ENCODE data around the gene CDHR2. TPM values are rescaled to one million over a fixed set of nuclear protein-coding genes. Genes with fewer than 3 reads are reported as not detected.

The CDHR2 gene
- total RNA-seq, 1 donor, result under 0.01 TPM

DNA sequence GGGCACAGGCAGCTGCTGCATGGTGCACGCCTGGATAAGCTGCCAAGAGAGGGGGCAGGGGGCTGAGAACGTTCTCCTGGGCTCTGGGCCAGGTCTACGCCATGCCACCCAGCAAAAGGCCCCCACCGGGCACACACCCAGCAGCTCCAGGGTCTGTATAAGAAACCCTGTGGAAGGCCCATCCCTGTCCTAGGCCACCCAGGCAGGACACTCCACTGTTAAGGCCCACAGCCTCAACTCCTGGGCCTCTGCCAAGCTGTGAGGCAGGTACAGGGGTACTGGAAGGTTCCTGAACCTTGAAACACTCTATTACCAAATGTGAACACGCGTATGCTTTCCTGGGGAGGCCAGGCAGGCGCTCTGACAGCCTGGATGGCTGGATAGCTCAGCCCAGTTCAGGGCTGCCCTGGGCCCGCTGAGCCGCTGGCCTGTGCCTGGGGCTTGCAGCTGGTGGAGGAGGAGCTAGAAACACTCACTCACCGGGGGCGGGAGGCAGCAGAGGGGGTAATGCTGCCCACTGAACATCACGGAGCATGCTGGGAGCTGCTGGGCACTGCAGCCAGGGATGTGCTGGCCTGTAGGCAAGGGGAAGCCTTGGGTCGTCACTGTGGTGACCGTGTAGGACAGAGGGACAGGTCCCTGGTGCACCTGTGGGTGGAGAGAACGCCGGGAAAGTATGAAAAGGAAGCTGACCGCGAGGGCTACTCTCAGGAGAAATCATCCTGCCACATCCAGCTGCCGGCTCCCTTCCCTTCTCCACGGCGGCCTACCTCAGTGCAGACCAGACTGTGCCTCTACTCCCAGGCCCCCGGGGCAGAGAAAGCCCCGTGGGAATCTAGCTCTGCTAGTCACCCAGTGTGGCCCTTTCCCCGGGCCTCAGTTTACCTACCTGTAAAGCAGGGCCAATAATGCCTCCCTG lies 17.9 kb upstream of the CDHR2 start:
- Histone ChIP-seq H3K79me2 (ENCODE audit: insufficient read depth, low read length) (peaks cover 42% of the 10 kb centered on the region), H2AFZ (ENCODE audit: low read length) (no peak overlapping the region), H3K27ac (ENCODE audit: low read depth, low read length) (no peak overlapping the region), H3K27me3 (ENCODE audit: insufficient read depth, low read length) (no peaks in the 10 kb centered on the region), H4K20me1 (ENCODE audit: insufficient read depth, low read length) (peaks cover 41% of the 10 kb centered on the region), H3K4me1 (ENCODE audit: insufficient read depth, low read length) (peaks cover 15% of the 10 kb centered on the region), H3K4me2 (ENCODE audit: insufficient read depth, low read length) (no peak overlapping the region), H3K36me3 (ENCODE audit: insufficient read depth, low read length) (peaks cover 28% of the 10 kb centered on the region), H3K4me3 (ENCODE audit: insufficient read depth, low read length) (no peak overlapping the region), H3K9me3 (ENCODE audit: low read depth, low read length) (no peaks in the 10 kb centered on the region)
- TF ChIP-seq, protein P1, sequence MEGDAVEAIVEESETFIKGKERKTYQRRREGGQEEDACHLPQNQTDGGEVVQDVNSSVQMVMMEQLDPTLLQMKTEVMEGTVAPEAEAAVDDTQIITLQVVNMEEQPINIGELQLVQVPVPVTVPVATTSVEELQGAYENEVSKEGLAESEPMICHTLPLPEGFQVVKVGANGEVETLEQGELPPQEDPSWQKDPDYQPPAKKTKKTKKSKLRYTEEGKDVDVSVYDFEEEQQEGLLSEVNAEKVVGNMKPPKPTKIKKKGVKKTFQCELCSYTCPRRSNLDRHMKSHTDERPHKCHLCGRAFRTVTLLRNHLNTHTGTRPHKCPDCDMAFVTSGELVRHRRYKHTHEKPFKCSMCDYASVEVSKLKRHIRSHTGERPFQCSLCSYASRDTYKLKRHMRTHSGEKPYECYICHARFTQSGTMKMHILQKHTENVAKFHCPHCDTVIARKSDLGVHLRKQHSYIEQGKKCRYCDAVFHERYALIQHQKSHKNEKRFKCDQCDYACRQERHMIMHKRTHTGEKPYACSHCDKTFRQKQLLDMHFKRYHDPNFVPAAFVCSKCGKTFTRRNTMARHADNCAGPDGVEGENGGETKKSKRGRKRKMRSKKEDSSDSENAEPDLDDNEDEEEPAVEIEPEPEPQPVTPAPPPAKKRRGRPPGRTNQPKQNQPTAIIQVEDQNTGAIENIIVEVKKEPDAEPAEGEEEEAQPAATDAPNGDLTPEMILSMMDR (IDR thresholded peaks at IDR 0.05; ENCODE audit: extremely low read depth, low read depth, low read length), result no peak
- DNase-seq (ENCODE audit: insufficient read length, low spot score, missing footprints), result peak; percentile 96

DNA sequence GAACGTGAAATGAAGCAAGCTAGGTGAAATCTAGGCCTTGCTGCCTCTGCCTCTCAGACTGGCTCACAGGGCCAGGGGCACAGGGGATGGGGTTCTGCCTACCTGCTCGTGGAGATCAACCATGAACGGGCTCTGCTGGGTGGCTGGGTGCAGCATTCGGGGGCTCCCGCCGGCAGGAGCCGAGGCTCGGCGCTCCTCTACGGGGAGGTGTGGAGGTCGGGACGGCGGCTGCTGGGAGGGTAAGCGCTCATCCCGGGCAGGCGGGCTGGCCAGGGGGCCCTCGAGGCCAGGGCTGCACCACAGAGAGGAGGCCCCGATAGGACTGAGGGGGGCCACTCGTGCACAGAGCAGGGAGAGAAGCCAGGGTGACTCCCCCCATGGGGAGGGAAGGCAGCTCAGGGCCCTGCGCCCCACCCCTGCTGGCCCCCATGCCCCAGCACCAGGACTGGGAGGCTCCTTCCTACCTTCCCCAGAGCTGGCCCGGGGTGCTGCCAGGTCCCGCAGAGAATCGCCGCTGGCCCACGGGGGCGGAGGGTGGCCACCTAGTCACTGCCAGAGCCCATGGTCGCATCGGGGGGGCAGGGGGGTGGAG lies 17.1 kb upstream of the CDHR2 start:
- Histone ChIP-seq H3K27ac (ENCODE audit: low read depth, low read length) (no peak overlapping the region), H3K4me1 (ENCODE audit: insufficient read depth, low read length) (peaks cover 15% of the 10 kb centered on the region)

DNA sequence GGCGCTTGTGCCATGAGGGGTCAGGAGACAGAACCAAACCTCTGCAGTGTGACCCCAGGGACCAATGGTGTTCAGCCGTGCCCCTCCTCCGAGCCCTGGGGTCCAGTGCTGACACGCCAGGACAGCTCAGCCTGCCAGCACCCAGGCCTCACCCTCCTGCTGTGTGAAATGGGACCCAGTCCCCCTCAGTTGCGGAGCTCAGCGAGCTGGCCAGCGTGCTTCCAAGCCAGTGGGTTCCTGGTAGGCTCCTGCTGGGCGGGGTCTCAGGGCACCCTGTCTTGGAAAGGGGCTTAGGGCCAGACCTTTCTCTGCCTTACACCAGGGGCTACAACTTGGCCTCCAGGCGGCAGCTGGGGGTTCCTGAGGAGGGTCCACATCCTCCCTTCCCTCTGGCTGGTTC lies 16.3 kb upstream of the CDHR2 start:
- H3K4me2 ChIP-seq (ENCODE audit: insufficient read depth, low read length), result no peak overlapping the region
- TF ChIP-seq, protein P1 (IDR thresholded peaks at IDR 0.05; ENCODE audit: extremely low read depth, low read depth, low read length), result no peak
- peaks cover 15% of the 10 kb centered on the region for H3K4me1 ChIP-seq (ENCODE audit: insufficient read depth, low read length)

More for the DNA sequence above, 17.1 kb upstream of the CDHR2 start:
- no peak overlapping the region for H2AFZ ChIP-seq (ENCODE audit: low read length)
- H3K4me2 ChIP-seq (ENCODE audit: insufficient read depth, low read length), result no peak overlapping the region
- peaks cover 47% of the 10 kb centered on the region for H3K79me2 ChIP-seq (ENCODE audit: insufficient read depth, low read length)
- no peaks in the 10 kb centered on the region for H3K27me3 ChIP-seq (ENCODE audit: insufficient read depth, low read length)
- TF ChIP-seq, protein P1 (IDR thresholded peaks at IDR 0.05; ENCODE audit: extremely low read depth, low read depth, low read length), result no peak
- no peaks in the 10 kb centered on the region for H3K9me3 ChIP-seq (ENCODE audit: low read depth, low read length)
- no peak overlapping the region for H3K4me3 ChIP-seq (ENCODE audit: insufficient read depth, low read length)
- H4K20me1 ChIP-seq (ENCODE audit: insufficient read depth, low read length), result peaks cover 42% of the 10 kb centered on the region
- peak; percentile 70 for DNase-seq (ENCODE audit: insufficient read length, low spot score, missing footprints)
- H3K36me3 ChIP-seq (ENCODE audit: insufficient read depth, low read length), result peaks cover 28% of the 10 kb centered on the region

DNA sequence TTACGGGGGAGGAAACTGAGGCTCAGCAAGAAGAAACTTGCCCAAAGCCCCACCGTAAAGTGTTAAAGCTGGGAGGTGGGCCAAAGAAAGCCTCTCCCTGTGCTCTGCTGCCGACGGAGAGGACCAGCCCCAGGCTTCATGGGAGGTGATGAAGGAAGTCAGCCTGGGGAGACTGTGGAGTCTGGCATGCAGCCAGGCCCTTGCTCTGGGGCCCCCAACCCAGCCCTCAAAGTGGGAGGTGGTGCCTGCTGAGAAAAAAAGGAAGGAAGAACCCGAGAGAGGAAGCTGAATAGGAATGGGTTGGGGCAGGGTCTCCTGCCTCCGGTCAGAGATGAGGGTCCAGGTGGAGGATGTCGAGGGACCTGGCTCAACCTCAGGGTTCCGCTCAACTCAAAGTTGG lies 15.8 kb upstream of the CDHR2 start:
- Histone ChIP-seq H3K27ac (ENCODE audit: low read depth, low read length) (no peak overlapping the region), H3K9me3 (ENCODE audit: low read depth, low read length) (no peaks in the 10 kb centered on the region), H2AFZ (ENCODE audit: low read length) (no peak overlapping the region), H3K4me3 (ENCODE audit: insufficient read depth, low read length) (no peak overlapping the region), H3K79me2 (ENCODE audit: insufficient read depth, low read length) (peaks cover 47% of the 10 kb centered on the region), H3K4me1 (ENCODE audit: insufficient read depth, low read length) (peaks cover 19% of the 10 kb centered on the region), H3K27me3 (ENCODE audit: insufficient read depth, low read length) (no peaks in the 10 kb centered on the region), H4K20me1 (ENCODE audit: insufficient read depth, low read length) (peaks cover 42% of the 10 kb centered on the region), H3K4me2 (ENCODE audit: insufficient read depth, low read length) (no peak overlapping the region), H3K36me3 (ENCODE audit: insufficient read depth, low read length) (peaks cover 20% of the 10 kb centered on the region)
- DNase-seq (ENCODE audit: insufficient read length, low spot score, missing footprints), result peak; percentile 77
- TF ChIP-seq, protein P1 (IDR thresholded peaks at IDR 0.05; ENCODE audit: extremely low read depth, low read depth, low read length), result no peak

More for the DNA sequence above, 16.3 kb upstream of the CDHR2 start:
- Histone ChIP-seq H3K4me3 (ENCODE audit: insufficient read depth, low read length) (no peak overlapping the region), H3K9me3 (ENCODE audit: low read depth, low read length) (no peaks in the 10 kb centered on the region), H4K20me1 (ENCODE audit: insufficient read depth, low read length) (peaks cover 42% of the 10 kb centered on the region), H3K36me3 (ENCODE audit: insufficient read depth, low read length) (peaks cover 26% of the 10 kb centered on the region), H3K27ac (ENCODE audit: low read depth, low read length) (no peak overlapping the region), H3K27me3 (ENCODE audit: insufficient read depth, low read length) (no peaks in the 10 kb centered on the region), H3K79me2 (ENCODE audit: insufficient read depth, low read length) (peaks cover 47% of the 10 kb centered on the region), H2AFZ (ENCODE audit: low read length) (no peak overlapping the region)
- DNase-seq (ENCODE audit: insufficient read length, low spot score, missing footprints), result peak; percentile 81

Measured in osteoblast (primary cell).